Measurements from ENCODE around the gene SPATA24.
"Not testable (repeated sequence)": the region's sequence is repeated elsewhere in the genome, so short reads cannot be mapped to it uniquely, and the experiment has no call there.

SPATA24 gene

DNA sequence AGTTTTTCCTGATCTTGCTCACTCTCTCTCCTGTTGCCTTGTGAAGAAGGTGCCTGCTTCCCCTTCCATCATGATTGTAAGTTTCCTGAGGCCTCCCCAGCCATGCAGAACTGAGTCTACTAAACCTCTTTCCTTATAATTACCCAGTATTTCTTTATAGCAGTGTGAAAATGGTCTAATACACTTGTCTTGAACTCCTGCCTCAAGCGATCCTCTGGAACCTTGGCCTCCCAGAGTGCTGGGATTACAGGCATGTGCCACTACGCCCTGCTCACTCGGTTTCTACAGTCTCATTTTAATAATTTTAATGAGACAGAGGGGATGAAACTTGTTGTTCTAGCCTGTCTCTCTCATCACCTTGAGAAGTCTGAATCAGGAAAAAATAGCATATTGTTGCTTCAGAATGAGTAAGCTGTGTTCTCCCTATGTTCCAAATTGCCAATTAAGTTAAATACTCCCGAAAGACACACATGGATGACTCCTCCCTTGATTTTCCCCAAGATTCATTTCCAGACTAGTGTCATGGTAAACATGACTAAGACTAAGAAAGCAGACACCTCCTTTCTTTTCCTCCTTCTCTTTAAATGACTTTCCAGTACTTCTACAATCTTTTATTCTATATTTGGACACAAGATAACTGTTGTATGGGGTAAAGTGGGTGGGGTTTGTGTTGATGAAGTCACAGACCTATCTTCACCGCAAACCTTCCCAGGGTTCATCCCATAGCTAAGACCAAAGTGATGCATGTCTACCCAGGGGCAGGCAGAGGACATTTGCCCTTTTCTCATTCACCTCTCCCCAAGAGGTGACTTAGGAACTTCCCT, 43.3 kb upstream of the SPATA24 start:
- no peaks in the 10 kb centered on the region for H4K20me1 ChIP-seq (ENCODE audit: insufficient read depth, low read length)
- no peak overlapping the region for H3K27ac ChIP-seq (ENCODE audit: low read depth, low read length, poor library complexity, severe bottlenecking)
- no peaks in the 10 kb centered on the region; the same call in 1 of the 2 replicates for H3K27me3 ChIP-seq (ENCODE audit: insufficient read depth, low read length)
- no peaks in the 10 kb centered on the region for H3K9me3 ChIP-seq (ENCODE audit: low read length)
- H3K4me3 ChIP-seq (ENCODE audit: low read depth, low read length, poor library complexity, severe bottlenecking), result no peak overlapping the region
- no peak overlapping the region for H3K4me2 ChIP-seq (ENCODE audit: low read length)
- no peaks in the 10 kb centered on the region for H3K36me3 ChIP-seq (ENCODE audit: insufficient read depth, low read length)
- H3K9ac ChIP-seq (ENCODE audit: low read length), result no peak overlapping the region
- no peak overlapping the region for H2AFZ ChIP-seq (ENCODE audit: low read length)
- no peaks in the 10 kb centered on the region for H3K9me2 ChIP-seq (ENCODE audit: low read depth, low read length)
- no peaks in the 10 kb centered on the region for H3F3A ChIP-seq (ENCODE audit: insufficient read depth, low read length)
- TF ChIP-seq, protein P1, sequence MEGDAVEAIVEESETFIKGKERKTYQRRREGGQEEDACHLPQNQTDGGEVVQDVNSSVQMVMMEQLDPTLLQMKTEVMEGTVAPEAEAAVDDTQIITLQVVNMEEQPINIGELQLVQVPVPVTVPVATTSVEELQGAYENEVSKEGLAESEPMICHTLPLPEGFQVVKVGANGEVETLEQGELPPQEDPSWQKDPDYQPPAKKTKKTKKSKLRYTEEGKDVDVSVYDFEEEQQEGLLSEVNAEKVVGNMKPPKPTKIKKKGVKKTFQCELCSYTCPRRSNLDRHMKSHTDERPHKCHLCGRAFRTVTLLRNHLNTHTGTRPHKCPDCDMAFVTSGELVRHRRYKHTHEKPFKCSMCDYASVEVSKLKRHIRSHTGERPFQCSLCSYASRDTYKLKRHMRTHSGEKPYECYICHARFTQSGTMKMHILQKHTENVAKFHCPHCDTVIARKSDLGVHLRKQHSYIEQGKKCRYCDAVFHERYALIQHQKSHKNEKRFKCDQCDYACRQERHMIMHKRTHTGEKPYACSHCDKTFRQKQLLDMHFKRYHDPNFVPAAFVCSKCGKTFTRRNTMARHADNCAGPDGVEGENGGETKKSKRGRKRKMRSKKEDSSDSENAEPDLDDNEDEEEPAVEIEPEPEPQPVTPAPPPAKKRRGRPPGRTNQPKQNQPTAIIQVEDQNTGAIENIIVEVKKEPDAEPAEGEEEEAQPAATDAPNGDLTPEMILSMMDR (IDR thresholded peaks at IDR 0.05; ENCODE audit: low read length), result no peak
- no peak for TF ChIP-seq EZH2 (IDR thresholded peaks at IDR 0.05; ENCODE audit: borderline replicate concordance, low read length)
- no peaks in the 10 kb centered on the region for H3K4me1 ChIP-seq (ENCODE audit: insufficient read depth, low read length, severe bottlenecking)
- no peaks in the 10 kb centered on the region for H3K79me2 ChIP-seq (ENCODE audit: insufficient read depth, low read length)

DNA sequence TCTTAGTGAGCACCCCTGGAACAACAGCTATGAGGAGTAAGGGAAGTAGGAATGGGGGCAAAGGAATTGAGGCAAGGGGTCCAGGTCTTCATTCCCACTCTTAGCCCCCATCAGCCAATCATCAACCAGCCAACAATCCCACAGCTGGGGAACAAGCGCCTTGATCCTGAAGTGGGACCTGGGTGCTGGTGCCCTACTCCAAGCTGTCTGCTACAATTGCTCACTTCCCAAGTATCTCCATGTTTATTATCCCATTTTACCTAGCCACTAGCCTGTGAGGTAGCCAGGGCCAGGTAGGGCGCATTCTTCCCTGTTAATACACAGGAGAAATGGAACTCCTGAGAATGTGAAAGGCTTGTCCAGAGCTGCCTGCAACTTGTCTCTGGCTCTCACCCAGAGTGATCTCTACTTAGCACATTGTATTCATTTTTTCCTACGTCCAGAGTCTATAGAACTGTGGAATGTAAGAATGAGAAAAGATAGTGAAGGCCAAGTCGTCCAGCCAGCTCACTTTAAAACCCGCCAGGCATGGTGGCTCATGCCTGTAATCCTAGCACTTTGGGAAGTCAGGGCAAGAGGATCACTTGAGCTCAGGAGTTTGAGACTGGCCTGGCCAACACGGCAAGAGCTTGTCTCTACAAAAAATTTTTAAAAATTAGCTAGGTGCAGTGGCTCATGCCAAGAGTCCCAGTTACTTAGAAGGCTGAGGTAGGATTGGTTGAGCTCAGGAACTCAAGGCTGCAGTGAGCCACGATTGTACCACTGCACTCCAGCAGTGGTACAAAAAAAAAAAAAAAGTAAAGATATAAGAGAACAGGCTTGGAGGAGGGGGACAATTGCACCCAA, 41.7 kb upstream of the SPATA24 start:
- H4K20me1 ChIP-seq (ENCODE audit: insufficient read depth, low read length), result no peaks in the 10 kb centered on the region
- H2AFZ ChIP-seq (ENCODE audit: low read length), result no peak overlapping the region
- H3K9me2 ChIP-seq (ENCODE audit: low read depth, low read length), result no peaks in the 10 kb centered on the region
- H3K79me2 ChIP-seq (ENCODE audit: insufficient read depth, low read length), result no peaks in the 10 kb centered on the region
- no peaks in the 10 kb centered on the region for H3K9me3 ChIP-seq (ENCODE audit: low read length)
- no peaks in the 10 kb centered on the region; the same call in 1 of the 2 replicates for H3K27me3 ChIP-seq (ENCODE audit: insufficient read depth, low read length)
- no peaks in the 10 kb centered on the region for H3K36me3 ChIP-seq (ENCODE audit: insufficient read depth, low read length)
- H3K9ac ChIP-seq (ENCODE audit: low read length), result no peak overlapping the region
- TF ChIP-seq EZH2 (IDR thresholded peaks at IDR 0.05; ENCODE audit: borderline replicate concordance, low read length), result no peak
- TF ChIP-seq, protein P1 (IDR thresholded peaks at IDR 0.05; ENCODE audit: low read length), result no peak
- no peaks in the 10 kb centered on the region for H3K4me1 ChIP-seq (ENCODE audit: insufficient read depth, low read length, severe bottlenecking)
- no peak overlapping the region for H3K4me2 ChIP-seq (ENCODE audit: low read length)
- H3K27ac ChIP-seq (ENCODE audit: low read depth, low read length, poor library complexity, severe bottlenecking), result no peak overlapping the region
- no peak overlapping the region for H3K4me3 ChIP-seq (ENCODE audit: low read depth, low read length, poor library complexity, severe bottlenecking)
- no peaks in the 10 kb centered on the region for H3F3A ChIP-seq (ENCODE audit: insufficient read depth, low read length)

DNA sequence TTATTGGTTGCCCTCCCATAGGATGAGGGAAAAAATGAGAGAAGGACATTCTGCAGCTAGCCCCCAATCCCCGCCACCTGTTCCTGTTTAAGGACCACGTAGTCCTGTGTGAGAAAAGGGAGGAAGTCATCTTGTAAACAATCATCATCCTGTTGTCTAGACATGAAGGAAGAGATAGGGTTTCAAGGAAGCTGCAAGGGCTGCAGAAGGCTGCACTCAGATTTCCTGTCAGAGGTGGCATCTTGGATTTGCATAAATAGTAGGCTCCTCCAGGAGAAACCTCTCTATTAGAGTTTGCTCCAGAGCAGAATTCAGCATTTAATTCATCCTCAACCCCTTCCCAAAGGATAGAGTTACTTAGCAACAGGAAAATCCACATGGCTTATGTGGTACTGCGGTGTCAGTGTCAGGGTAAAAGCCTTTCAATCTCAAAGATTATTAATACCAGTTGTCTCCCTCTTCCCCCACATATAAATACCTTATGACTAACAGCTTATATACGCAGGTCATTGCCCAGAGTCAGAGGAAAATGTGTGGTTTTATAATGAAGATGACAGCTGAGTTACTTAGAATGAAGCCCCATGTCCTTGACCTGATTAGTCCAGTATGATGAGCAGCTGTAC, 40.1 kb upstream of the SPATA24 start:
- no peak overlapping the region for H2AFZ ChIP-seq (ENCODE audit: low read length)
- H3K4me2 ChIP-seq (ENCODE audit: low read length), result no peak overlapping the region
- H3K9me2 ChIP-seq (ENCODE audit: low read depth, low read length), result no peaks in the 10 kb centered on the region
- no peaks in the 10 kb centered on the region for H3K9me3 ChIP-seq (ENCODE audit: low read length)
- H4K20me1 ChIP-seq (ENCODE audit: insufficient read depth, low read length), result no peaks in the 10 kb centered on the region
- H3K79me2 ChIP-seq (ENCODE audit: insufficient read depth, low read length), result no peaks in the 10 kb centered on the region
- no peaks in the 10 kb centered on the region for H3F3A ChIP-seq (ENCODE audit: insufficient read depth, low read length)
- H3K27ac ChIP-seq (ENCODE audit: low read depth, low read length, poor library complexity, severe bottlenecking), result no peak overlapping the region
- H3K4me3 ChIP-seq (ENCODE audit: low read depth, low read length, poor library complexity, severe bottlenecking), result no peak overlapping the region
- H3K36me3 ChIP-seq (ENCODE audit: insufficient read depth, low read length), result no peaks in the 10 kb centered on the region
- H3K4me1 ChIP-seq (ENCODE audit: insufficient read depth, low read length, severe bottlenecking), result peaks cover 5% of the 10 kb centered on the region
- H3K9ac ChIP-seq (ENCODE audit: low read length), result no peak overlapping the region
- TF ChIP-seq EZH2 (IDR thresholded peaks at IDR 0.05; ENCODE audit: borderline replicate concordance, low read length), result no peak
- TF ChIP-seq, protein P1 (IDR thresholded peaks at IDR 0.05; ENCODE audit: low read length), result no peak
- no peaks in the 10 kb centered on the region; the same call in 1 of the 2 replicates for H3K27me3 ChIP-seq (ENCODE audit: insufficient read depth, low read length)

DNA sequence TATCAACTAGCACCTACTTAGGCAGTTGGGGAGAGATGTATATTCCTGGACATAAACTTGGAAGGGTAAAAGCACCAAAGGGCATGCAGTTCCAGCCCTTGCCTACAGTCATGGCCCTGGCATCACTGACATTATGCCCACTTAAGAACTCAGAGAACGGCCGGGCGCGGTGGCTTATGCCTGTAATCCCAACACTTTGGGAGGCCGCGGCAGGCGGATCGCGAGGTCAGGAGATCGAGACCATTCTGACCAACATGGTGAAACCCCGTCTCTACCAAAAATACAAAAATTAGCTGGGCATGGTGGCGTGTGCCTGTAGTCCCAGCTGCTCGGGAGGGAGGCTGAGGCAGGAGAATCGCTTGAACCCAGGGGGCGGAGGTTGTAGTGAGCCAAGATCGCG, 36.5 kb upstream of the SPATA24 start:
- H2AFZ ChIP-seq (ENCODE audit: low read length), result not testable (repeated sequence)

More for the DNA sequence above, 36.5 kb upstream of the SPATA24 start:
- H4K20me1 ChIP-seq (ENCODE audit: insufficient read depth, low read length); H3K9me2 ChIP-seq (ENCODE audit: low read depth, low read length); H3K4me2 ChIP-seq (ENCODE audit: low read length); H3K9ac ChIP-seq (ENCODE audit: low read length); H3K4me3 ChIP-seq (ENCODE audit: low read depth, low read length, poor library complexity, severe bottlenecking); H3F3A ChIP-seq (ENCODE audit: insufficient read depth, low read length); H3K9me3 ChIP-seq (ENCODE audit: low read length); H3K27me3 ChIP-seq (ENCODE audit: insufficient read depth, low read length); H3K36me3 ChIP-seq (ENCODE audit: insufficient read depth, low read length); H3K79me2 ChIP-seq (ENCODE audit: insufficient read depth, low read length); H3K27ac ChIP-seq (ENCODE audit: low read depth, low read length, poor library complexity, severe bottlenecking): not testable (repeated sequence)
- H3K4me1 ChIP-seq (ENCODE audit: insufficient read depth, low read length, severe bottlenecking), result peaks cover 11% of the 10 kb centered on the region
